ENCODE data around the gene BHLHE40. TPM values are rescaled to one million over a fixed set of nuclear protein-coding genes. Genes with fewer than 3 reads are reported as not detected.

The BHLHE40 gene
- total and polyA plus RNA-seq, 3 experiments from 2014 or later = 24.8 to 180 (median 174) TPM

DNA sequence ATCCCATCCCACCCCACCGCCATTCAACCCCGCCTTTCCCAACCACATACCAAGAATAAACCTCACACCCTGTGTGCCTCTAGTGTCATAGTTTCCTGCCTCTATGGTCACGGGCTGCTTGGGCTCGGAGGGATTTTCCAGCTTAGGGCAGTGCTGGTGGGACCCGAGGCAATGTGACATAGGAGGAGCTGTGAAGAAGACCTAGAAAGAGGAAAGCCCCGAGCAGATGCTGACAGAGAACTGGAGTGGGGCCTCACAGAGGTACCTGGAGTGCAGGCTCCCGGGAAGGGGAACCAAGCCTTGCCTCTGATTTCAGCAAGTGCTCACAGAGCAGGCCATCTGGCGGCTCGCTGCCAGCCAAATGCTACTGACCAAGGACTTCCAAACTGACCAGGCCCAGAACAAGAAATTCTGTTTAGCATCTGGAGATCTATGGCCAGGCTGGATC, 27.5 kb downstream of the BHLHE40 start:
- no peaks in the 10 kb centered on the region for H3K27me3 ChIP-seq (ENCODE audit: insufficient read depth, low read length, poor library complexity, severe bottlenecking)
- Mint-ChIP-seq H3K27ac (peak overlapping the region; percentile 47 to 99 (median 92)), H3K4me1 (peaks cover 44 to 54% (median 49%) of the 10 kb centered on the region in 3 donors), H3K27me3 (no peaks in the 10 kb centered on the region), H3K36me3 (no peaks in the 10 kb centered on the region), H3K9me3 (no peaks in the 10 kb centered on the region), H3K4me3 (peak overlapping the region; percentile 20 to 78 (median 53))
- H3K4me3 ChIP-seq (ENCODE audit: low read length) = no peak overlapping the region
- H3K27ac ChIP-seq (ENCODE audit: low read depth, low read length) = peak overlapping the region; percentile 33
- CTCF ChIA-PET = no interaction called here
- peak in 4 of 5 donors; percentile 67 to 82 (median 81) for DNase-seq
- H3K4me1 ChIP-seq (ENCODE audit: insufficient read depth, low read length) = peaks cover 30% of the 10 kb centered on the region
- no peaks in the 10 kb centered on the region for H3K36me3 ChIP-seq (ENCODE audit: insufficient read depth, low read length)
- no peaks in the 10 kb centered on the region for H3K9me3 ChIP-seq (ENCODE audit: low read length)
- POLR2A ChIA-PET = interaction anchor here (0.6 kb wide), 1 partner anchor 364 kb away, joined by 4 read pairs; no protein-coding TSS in a partner anchor

DNA sequence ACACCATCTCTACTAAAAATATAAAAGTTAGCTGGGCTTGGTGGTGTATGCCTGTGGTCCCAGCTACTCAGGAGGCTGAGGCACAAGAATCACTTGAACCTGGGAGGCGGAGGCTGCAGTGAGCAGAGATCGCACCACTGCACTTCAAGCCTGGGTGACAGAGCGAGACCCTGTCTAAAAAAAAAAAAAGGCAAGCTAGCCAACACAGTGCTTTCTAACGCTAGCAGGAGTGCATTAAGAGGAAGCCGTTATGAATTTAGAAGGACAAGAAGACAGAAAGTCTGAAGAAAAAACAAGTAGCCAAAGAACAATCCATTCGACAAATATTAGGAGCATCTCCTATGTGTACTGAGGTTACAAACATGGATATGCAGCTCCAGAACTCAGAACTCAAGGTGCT, 28.6 kb downstream of the BHLHE40 start:
- no peak overlapping the region for H3K27ac ChIP-seq (ENCODE audit: low read depth, low read length)
- no peak overlapping the region for H3K4me3 Mint-ChIP-seq
- DNase-seq = no peak

DNA sequence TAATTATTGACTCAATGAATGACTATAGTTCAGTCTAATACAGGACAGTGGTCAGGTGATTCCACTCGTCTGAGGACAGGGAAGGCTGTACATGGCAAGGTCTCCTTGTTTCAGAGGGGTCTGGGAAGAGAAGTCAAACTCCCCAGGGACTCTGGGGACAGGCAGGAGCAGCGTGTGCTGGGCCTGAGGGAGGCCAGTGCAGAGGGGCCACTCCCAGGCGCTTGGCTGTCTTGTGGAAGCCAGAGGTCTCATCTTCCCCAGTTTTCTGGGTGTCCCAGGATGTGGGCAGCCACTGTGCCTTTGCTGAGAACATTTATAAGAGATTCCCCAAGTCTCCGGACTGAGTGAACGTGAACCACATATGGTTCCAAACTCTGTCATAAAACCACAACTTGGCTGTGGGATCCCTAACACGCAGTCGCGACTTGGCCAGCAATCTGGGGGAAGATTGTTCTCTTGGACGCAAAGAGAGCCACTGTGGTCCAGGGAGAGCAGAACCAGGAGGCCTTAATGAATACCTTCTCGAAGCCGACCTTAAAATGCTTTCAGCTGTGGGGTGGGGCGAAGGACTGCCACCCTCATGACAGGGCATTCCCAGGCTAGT, 30.4 kb downstream of the BHLHE40 start:
- Histone ChIP-seq H3K9me3 (ENCODE audit: low read length) (no peaks in the 10 kb centered on the region), H3K4me3 (ENCODE audit: low read length) (no peak overlapping the region), H3K36me3 (ENCODE audit: insufficient read depth, low read length) (no peaks in the 10 kb centered on the region), H3K27ac (ENCODE audit: low read depth, low read length) (no peak overlapping the region), H3K27me3 (ENCODE audit: insufficient read depth, low read length, poor library complexity, severe bottlenecking) (no peaks in the 10 kb centered on the region), H3K4me1 (ENCODE audit: insufficient read depth, low read length) (peaks cover 33% of the 10 kb centered on the region)
- CTCF ChIA-PET = interaction anchor here (1.4 to 2.0 kb wide), 2 partner anchors 16 to 22 kb away, joined by 4 to 6 read pairs; no protein-coding TSS in a partner anchor
- Mint-ChIP-seq H3K36me3 (no peaks in the 10 kb centered on the region), H3K27ac (peak overlapping the region in 1 of 8 donors; percentile 77), H3K4me1 (peaks cover 39 to 48% (median 46%) of the 10 kb centered on the region in 3 donors), H3K27me3 (no peaks in the 10 kb centered on the region), H3K4me3 (no peak overlapping the region), H3K9me3 (no peaks in the 10 kb centered on the region)
- POLR2A ChIA-PET = no interaction called here
- DNase-seq = no peak

More for the DNA sequence above, 28.6 kb downstream of the BHLHE40 start:
- Mint-ChIP-seq H3K27ac (peak overlapping the region in 4 of 8 donors; percentile 91 to 99 (median 96)), H3K36me3 (no peaks in the 10 kb centered on the region), H3K4me1 (peaks cover 41 to 52% (median 47%) of the 10 kb centered on the region in 3 donors), H3K9me3 (no peaks in the 10 kb centered on the region), H3K27me3 (no peaks in the 10 kb centered on the region)
- H3K36me3 ChIP-seq (ENCODE audit: insufficient read depth, low read length) = no peaks in the 10 kb centered on the region
- POLR2A ChIA-PET = no interaction called here
- no peak overlapping the region for H3K4me3 ChIP-seq (ENCODE audit: low read length)
- CTCF ChIA-PET = interaction anchor here (1.2 to 2.0 kb wide), 3 partner anchors 18 to 27 kb away, joined by 4 to 6 read pairs (median 5); no protein-coding TSS in a partner anchor
- H3K9me3 ChIP-seq (ENCODE audit: low read length) = no peaks in the 10 kb centered on the region
- peaks cover 33% of the 10 kb centered on the region for H3K4me1 ChIP-seq (ENCODE audit: insufficient read depth, low read length)
- no peaks in the 10 kb centered on the region for H3K27me3 ChIP-seq (ENCODE audit: insufficient read depth, low read length, poor library complexity, severe bottlenecking)

DNA sequence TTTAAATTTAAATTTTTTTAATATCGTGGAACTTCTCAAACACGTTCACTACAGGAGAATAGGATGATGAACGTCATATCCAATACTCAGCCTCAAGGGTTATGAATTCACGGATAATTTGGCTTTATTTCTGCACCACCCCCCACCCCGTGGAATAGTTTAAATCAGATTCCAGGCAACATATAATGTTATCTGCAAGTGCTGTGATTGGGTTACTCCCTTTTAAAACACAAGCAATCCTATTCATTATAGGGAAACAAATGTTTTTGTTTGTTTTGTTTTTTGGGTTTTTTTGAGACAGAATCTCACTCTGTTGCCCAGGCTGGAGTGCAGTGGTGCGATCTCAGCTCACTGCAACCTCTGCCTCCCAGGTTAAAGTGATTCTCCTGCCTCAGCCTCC, 30.9 kb downstream of the BHLHE40 start:
- H3K27me3 ChIP-seq (ENCODE audit: insufficient read depth, low read length, poor library complexity, severe bottlenecking) = no peaks in the 10 kb centered on the region

DNA sequence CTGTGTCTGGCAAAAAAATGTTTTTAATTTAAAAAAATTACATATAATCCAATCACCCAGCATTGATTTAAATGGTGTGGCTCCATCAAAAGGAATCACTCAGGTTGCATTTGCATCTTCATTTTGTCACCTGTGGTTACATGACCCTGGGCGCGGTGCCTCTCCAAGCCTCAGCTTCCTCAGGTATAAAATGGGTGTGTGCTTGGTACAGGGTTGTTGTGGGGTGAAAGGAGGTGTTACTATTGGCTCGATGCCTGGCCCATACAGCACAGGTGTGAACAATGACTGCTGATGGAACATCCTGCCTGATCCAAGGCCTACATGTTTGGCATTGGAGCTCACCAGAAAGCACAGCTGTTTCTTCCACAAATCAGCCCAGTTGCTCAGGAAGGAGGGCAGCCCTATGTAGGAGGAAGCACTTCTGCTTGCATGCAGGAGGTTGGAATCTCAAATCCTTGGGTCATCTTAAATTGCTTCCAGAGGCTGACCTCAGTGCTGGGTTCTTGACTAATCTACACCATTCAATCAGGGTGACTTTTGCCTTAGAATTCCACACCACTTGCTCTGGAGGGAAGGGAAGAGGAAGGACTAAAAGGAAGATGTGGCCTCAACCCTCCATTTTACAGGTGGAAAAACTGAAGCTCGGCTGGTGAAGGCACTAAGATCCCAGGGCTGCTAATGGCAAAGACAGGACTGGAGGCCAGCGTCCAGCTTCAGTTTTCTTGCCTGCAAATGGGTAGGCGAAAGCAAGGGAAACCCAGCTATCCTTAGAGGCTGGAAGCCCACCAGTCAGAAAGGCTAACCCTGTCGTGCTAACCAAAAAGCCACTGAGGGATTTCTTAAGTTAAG, 31.7 kb downstream of the BHLHE40 start:
- H3K27ac ChIP-seq (ENCODE audit: low read depth, low read length) = peak overlapping the region; percentile 48
- peak overlapping the region; percentile 33 to 98 (median 90) for H3K27ac Mint-ChIP-seq
- H3K27me3 ChIP-seq (ENCODE audit: insufficient read depth, low read length, poor library complexity, severe bottlenecking) = no peaks in the 10 kb centered on the region
- no peaks in the 10 kb centered on the region for H3K27me3 Mint-ChIP-seq
- DNase-seq = peak in 2 of 5 donors; percentile 50 to 56
- peaks cover 38 to 54% (median 52%) of the 10 kb centered on the region in 3 donors for H3K4me1 Mint-ChIP-seq
- no peaks in the 10 kb centered on the region for H3K36me3 ChIP-seq (ENCODE audit: insufficient read depth, low read length)
- peak overlapping the region in 6 of 7 donors; percentile 11 to 79 (median 54) for H3K4me3 Mint-ChIP-seq
- no peaks in the 10 kb centered on the region for H3K9me3 ChIP-seq (ENCODE audit: low read length)
- peaks cover 34% of the 10 kb centered on the region for H3K4me1 ChIP-seq (ENCODE audit: insufficient read depth, low read length)
- H3K4me3 ChIP-seq (ENCODE audit: low read length) = no peak overlapping the region
- no peaks in the 10 kb centered on the region for H3K36me3 Mint-ChIP-seq
- CTCF ChIA-PET = interaction anchor here (0.6 to 1.1 kb wide), 3 partner anchors 16 to 31 kb away, joined by 3 read pairs; partner anchors contain the start of gene BHLHE40
- POLR2A ChIA-PET = interaction anchor here (1.5 kb wide), 1 partner anchor 12 kb away, joined by 4 read pairs; no protein-coding TSS in a partner anchor
- H3K9me3 Mint-ChIP-seq = no peaks in the 10 kb centered on the region

More for the DNA sequence above, 30.9 kb downstream of the BHLHE40 start:
- H3K27ac Mint-ChIP-seq = peak overlapping the region in 2 of 8 donors; percentile 84 to 94
- Histone ChIP-seq H3K4me3 (ENCODE audit: low read length) (no peak overlapping the region), H3K27ac (ENCODE audit: low read depth, low read length) (no peak overlapping the region), H3K4me1 (ENCODE audit: insufficient read depth, low read length) (peaks cover 33% of the 10 kb centered on the region), H3K9me3 (ENCODE audit: low read length) (no peaks in the 10 kb centered on the region), H3K36me3 (ENCODE audit: insufficient read depth, low read length) (no peaks in the 10 kb centered on the region)
- ChIA-PET CTCF (no interaction called here), POLR2A (interaction anchor here (1.5 kb wide), 1 partner anchor 13 kb away, joined by 4 read pairs; no protein-coding TSS in a partner anchor)
- H3K27me3 Mint-ChIP-seq = no peaks in the 10 kb centered on the region
- DNase-seq = no peak
- peaks cover 40 to 51% (median 49%) of the 10 kb centered on the region in 3 donors for H3K4me1 Mint-ChIP-seq
- no peaks in the 10 kb centered on the region for H3K9me3 Mint-ChIP-seq
- H3K36me3 Mint-ChIP-seq = no peaks in the 10 kb centered on the region
- no peak overlapping the region for H3K4me3 Mint-ChIP-seq

DNA sequence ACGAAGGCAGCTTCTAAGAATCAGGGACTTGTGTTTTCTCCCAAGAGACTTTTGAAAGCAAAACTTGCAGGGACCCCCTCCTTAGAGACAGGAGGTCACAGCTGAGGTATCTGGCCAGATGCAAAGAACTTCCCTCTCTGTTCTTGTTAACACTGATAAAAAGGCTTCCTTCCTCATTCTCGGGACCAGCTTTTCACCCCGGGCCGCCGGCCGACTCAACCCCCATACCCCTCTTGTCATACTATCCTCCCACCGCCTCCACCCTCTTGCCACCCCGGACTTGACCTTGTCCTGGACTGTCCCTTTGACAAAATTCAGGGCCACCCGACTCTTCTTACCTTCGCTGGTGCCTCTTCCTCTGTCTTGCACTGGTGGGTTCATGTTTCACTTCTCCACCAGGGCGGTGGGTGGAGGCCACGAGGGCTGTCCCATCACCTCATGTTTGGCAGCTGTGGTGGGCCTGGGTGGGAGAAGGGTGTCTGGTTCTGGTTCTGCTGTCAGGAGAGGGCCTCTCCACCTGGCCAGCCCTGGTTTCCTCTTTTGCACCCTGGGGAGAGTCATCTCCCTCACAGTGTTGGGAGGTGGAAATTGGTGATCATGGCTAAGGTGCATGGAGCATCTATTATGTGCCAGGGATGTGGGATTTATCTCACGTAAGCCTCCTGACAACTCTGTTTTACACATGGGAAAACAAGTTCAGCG, 32.5 kb downstream of the BHLHE40 start:
- H3K9me3 ChIP-seq (ENCODE audit: low read length) = no peaks in the 10 kb centered on the region
- Mint-ChIP-seq H3K36me3 (no peaks in the 10 kb centered on the region), H3K27ac (peak overlapping the region; percentile 41 to 98 (median 90)), H3K4me3 (peak overlapping the region in 6 of 7 donors; percentile 35 to 88 (median 49)), H3K4me1 (peaks cover 41 to 56% (median 54%) of the 10 kb centered on the region in 3 donors), H3K9me3 (no peaks in the 10 kb centered on the region), H3K27me3 (no peaks in the 10 kb centered on the region)
- CTCF ChIA-PET = interaction anchor here (1.1 kb wide), 1 partner anchor 28 kb away, joined by 3 read pairs; no protein-coding TSS in a partner anchor
- POLR2A ChIA-PET = interaction anchor here (0.8 to 1.5 kb wide), 2 partner anchors 11 to 12 kb away, joined by 4 to 8 read pairs; no protein-coding TSS in a partner anchor
- DNase-seq = no peak
- peaks cover 39% of the 10 kb centered on the region for H3K4me1 ChIP-seq (ENCODE audit: insufficient read depth, low read length)
- H3K4me3 ChIP-seq (ENCODE audit: low read length) = no peak overlapping the region
- peak overlapping the region; percentile 48 for H3K27ac ChIP-seq (ENCODE audit: low read depth, low read length)
- H3K27me3 ChIP-seq (ENCODE audit: insufficient read depth, low read length, poor library complexity, severe bottlenecking) = no peaks in the 10 kb centered on the region
- no peaks in the 10 kb centered on the region for H3K36me3 ChIP-seq (ENCODE audit: insufficient read depth, low read length)

DNA sequence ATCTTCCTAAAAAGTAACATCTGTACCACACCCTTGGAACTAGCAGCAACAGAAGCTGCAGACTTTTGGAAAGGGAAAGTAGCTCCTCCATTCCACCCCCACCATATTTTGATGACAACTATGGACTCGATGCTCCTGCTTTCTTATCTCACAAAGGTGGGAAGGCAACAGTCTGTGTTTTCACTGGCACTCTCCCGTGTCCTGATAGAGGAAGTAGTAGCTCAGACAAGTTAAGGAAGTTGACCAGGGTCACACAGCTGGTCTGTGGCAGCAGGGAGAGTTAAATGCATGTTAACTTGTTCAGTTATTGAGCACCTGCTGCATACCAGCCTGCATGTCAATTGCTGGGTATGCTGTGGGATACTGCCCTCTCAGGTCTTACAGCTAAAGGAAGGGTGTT, 33.1 kb downstream of the BHLHE40 start:
- peak overlapping the region in 2 of 7 donors; percentile 13 to 19 for H3K4me3 Mint-ChIP-seq
- Histone ChIP-seq H3K4me3 (ENCODE audit: low read length) (no peak overlapping the region), H3K4me1 (ENCODE audit: insufficient read depth, low read length) (peaks cover 39% of the 10 kb centered on the region), H3K9me3 (ENCODE audit: low read length) (no peaks in the 10 kb centered on the region), H3K36me3 (ENCODE audit: insufficient read depth, low read length) (no peaks in the 10 kb centered on the region), H3K27ac (ENCODE audit: low read depth, low read length) (peak overlapping the region; percentile 18), H3K27me3 (ENCODE audit: insufficient read depth, low read length, poor library complexity, severe bottlenecking) (no peaks in the 10 kb centered on the region)
- ChIA-PET POLR2A (interaction anchor here (0.8 kb wide), 1 partner anchor 10 kb away, joined by 8 read pairs; no protein-coding TSS in a partner anchor), CTCF (interaction anchor here (0.9 to 1.5 kb wide), 3 partner anchors 26 to 301 kb away, joined by 3 to 5 read pairs (median 4); no protein-coding TSS in a partner anchor)
- peak overlapping the region in 7 of 8 donors; percentile 39 to 98 (median 84) for H3K27ac Mint-ChIP-seq
- DNase-seq = no peak
- H3K27me3 Mint-ChIP-seq = no peaks in the 10 kb centered on the region
- no peaks in the 10 kb centered on the region for H3K36me3 Mint-ChIP-seq
- peaks cover 39 to 55% (median 54%) of the 10 kb centered on the region in 3 donors for H3K4me1 Mint-ChIP-seq
- H3K9me3 Mint-ChIP-seq = no peaks in the 10 kb centered on the region

Measured in CD8-positive, alpha-beta memory T cell (primary cell).